Astrocyte of the spinal cord (primary cell): ENCODE results near the gene HOXA6.

ENCODE experiments used
- DNase-seq: peaks from one replicate; pipeline ENCODE4 v3.0.0; 2011; ENCODE audit warnings: low read depth, low spot score
- H3K4me3 ChIP-seq: 2 replicates; pipeline ENCODE4 v1.5.1; 2011; ENCODE audit warnings: low read depth, mild to moderate bottlenecking, low read length, moderate library complexity
- in situ Hi-C: cut with HindIII; loops from 2 replicates; pipeline ENCODE4 v1.10.0; 2017; ENCODE audit warnings: low sequenced_read_pairs
- TF ChIP-seq, protein P1 (sequence below): IDR thresholded peaks from 2 replicates; pipeline ENCODE4 v1.5.1; 2012; ENCODE audit warnings: low read depth, mild to moderate bottlenecking, low read length, inconsistent platforms

HOXA6 gene

DNA sequence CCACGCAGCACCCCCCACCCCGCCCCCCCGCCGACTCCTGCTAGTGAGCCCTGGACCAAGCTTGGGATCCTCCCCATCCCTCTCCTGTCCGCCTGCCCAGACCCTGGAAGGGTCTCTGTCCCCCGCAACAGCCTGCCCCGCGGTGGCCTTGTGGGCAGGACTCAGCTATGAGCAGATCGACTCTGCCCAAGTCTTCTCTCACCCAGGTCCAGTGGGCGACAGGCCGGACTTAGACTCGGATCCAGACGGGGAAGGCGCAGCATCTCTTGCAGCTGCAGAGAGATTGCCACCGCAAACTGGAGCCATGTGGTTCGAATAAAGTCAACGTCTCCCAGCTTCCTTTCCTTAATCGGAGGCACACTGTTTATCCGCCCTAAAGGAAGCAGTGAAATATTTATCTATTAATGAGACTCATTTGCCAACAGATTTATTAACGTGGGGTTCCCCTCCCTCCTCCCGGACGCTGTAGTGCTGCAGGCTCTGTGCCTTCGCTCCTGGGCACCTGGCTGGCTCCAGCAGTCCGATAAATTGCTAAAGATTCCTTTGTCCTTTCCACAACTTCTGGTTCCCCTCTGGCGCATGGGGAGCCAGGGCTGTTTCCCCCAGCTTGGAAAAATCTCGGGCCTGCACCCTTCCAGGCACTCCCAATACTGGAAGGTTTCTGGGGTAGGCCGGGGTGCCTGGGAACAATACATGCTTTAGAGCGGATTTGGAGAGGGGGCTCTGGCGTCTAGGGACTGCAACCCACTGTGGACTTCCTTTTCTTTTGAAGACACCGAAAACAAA, 9.5 kb upstream of the HOXA6 start:
- H3K4me3 ChIP-seq: peak overlapping the region; percentile 55
- TF ChIP-seq, protein P1, sequence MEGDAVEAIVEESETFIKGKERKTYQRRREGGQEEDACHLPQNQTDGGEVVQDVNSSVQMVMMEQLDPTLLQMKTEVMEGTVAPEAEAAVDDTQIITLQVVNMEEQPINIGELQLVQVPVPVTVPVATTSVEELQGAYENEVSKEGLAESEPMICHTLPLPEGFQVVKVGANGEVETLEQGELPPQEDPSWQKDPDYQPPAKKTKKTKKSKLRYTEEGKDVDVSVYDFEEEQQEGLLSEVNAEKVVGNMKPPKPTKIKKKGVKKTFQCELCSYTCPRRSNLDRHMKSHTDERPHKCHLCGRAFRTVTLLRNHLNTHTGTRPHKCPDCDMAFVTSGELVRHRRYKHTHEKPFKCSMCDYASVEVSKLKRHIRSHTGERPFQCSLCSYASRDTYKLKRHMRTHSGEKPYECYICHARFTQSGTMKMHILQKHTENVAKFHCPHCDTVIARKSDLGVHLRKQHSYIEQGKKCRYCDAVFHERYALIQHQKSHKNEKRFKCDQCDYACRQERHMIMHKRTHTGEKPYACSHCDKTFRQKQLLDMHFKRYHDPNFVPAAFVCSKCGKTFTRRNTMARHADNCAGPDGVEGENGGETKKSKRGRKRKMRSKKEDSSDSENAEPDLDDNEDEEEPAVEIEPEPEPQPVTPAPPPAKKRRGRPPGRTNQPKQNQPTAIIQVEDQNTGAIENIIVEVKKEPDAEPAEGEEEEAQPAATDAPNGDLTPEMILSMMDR: no peak
- in situ Hi-C loops: loop anchor here (25.0 kb wide), 1 partner anchor 770 kb away; no protein-coding TSS in a partner anchor
- peak; percentile 46 for DNase-seq

GRCh38 chr7:27156508-27156898, 8.9 kb upstream of the HOXA6 start, which contains the start of gene HOXA7:
HOXA7 (minus strand) TSS chr7:27156675; CDS start chr7:27156545, 130 bp downstream.
- H3K4me3 ChIP-seq: peak within 1 kb of the TSS; percentile 55
- in situ Hi-C loops: loop anchor here (25.0 kb wide), 1 partner anchor 769 kb away; no protein-coding TSS in a partner anchor

GRCh38 chr7:27155816-27156507, 8.4 kb upstream of the HOXA6 start:
- TF ChIP-seq, protein P1: no peak
- in situ Hi-C loops: loop anchor here (25.0 kb wide), 1 partner anchor 769 kb away; no protein-coding TSS in a partner anchor
- peak overlapping the region; percentile 55 for H3K4me3 ChIP-seq
- peak; percentile 49 for DNase-seq

More at GRCh38 chr7:27156508-27156898, 8.9 kb upstream of the HOXA6 start, which contains the start of gene HOXA7:
- TF ChIP-seq, protein P1: no peak
- peak; percentile 82 for DNase-seq

GRCh38 chr7:27154901-27155815, 7.6 kb upstream of the HOXA6 start:
- TF ChIP-seq, protein P1: no peak
- in situ Hi-C loops: loop anchor here (25.0 kb wide), 1 partner anchor 768 kb away; no protein-coding TSS in a partner anchor
- peak overlapping the region; percentile 55 for H3K4me3 ChIP-seq
- DNase-seq: peak; percentile 37

GRCh38 chr7:27154369-27154768, 6.8 kb upstream of the HOXA6 start:
- DNase-seq: no peak
- TF ChIP-seq, protein P1: no peak
- H3K4me3 ChIP-seq: peak overlapping the region; percentile 55
- in situ Hi-C loops: loop anchor here (25.0 kb wide), 1 partner anchor 767 kb away; no protein-coding TSS in a partner anchor
